ENCODE results near the gene UPK1B.

GRCh38 chr3:119234610-119235009 is 61.2 kb downstream of the UPK1B start:
- TF ChIP-seq, protein P1, sequence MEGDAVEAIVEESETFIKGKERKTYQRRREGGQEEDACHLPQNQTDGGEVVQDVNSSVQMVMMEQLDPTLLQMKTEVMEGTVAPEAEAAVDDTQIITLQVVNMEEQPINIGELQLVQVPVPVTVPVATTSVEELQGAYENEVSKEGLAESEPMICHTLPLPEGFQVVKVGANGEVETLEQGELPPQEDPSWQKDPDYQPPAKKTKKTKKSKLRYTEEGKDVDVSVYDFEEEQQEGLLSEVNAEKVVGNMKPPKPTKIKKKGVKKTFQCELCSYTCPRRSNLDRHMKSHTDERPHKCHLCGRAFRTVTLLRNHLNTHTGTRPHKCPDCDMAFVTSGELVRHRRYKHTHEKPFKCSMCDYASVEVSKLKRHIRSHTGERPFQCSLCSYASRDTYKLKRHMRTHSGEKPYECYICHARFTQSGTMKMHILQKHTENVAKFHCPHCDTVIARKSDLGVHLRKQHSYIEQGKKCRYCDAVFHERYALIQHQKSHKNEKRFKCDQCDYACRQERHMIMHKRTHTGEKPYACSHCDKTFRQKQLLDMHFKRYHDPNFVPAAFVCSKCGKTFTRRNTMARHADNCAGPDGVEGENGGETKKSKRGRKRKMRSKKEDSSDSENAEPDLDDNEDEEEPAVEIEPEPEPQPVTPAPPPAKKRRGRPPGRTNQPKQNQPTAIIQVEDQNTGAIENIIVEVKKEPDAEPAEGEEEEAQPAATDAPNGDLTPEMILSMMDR (IDR thresholded peaks at IDR 0.05): no peak
- no peak for TF ChIP-seq ZFX (IDR thresholded peaks at IDR 0.05; ENCODE audit: borderline replicate concordance)
